Lung (tissue), 12 donors: ENCODE results near the gene ARMC2. TPM values are rescaled to one million over a fixed set of nuclear protein-coding genes. Genes with fewer than 3 reads are reported as not detected.

ENCODE experiments used
- ATAC-seq: fragments of 200-7000 bp; cut with Tn5 transposase; one replicate; pipeline ENCODE4 v1.9.1; 2020; ENCODE audit warnings: moderate number of reproducible peaks; ENCODE audit not compliant: insufficient read depth, low FRiP score
- DNase-seq, 3 donors: peaks; one replicate each; pipeline ENCODE4 v3.0.0-alpha.2; 2013 to 2017
- H3K27ac ChIP-seq, 2 donors: one replicate each; pipeline ENCODE4 v1.5.1; 2013; ENCODE audit warnings: mild to moderate bottlenecking in 2 of 2, moderate library complexity in 2 of 2, control low read depth in 1 of 2, inconsistent platforms in 1 of 2, low read depth in 1 of 2, low read length in 1 of 2
- H3K27me3 ChIP-seq, 3 donors: one replicate each; pipeline ENCODE4 v1.5.1; 2013; ENCODE audit warnings: low read length in 2 of 3; ENCODE audit not compliant: control insufficient read depth in 3 of 3, insufficient read depth in 3 of 3
- H3K36me3 ChIP-seq, 4 donors: one replicate each; pipeline ENCODE4 v1.5.1; 2013; ENCODE audit warnings: low read length in 4 of 4, mild to moderate bottlenecking in 1 of 4, moderate library complexity in 1 of 4; ENCODE audit not compliant: control insufficient read depth in 4 of 4, insufficient read depth in 4 of 4
- H3K4me1 ChIP-seq, 5 donors: one replicate each; pipeline ENCODE4 v1.5.1; 2013; ENCODE audit warnings: low read length in 5 of 5, mild to moderate bottlenecking in 2 of 5, moderate library complexity in 1 of 5; ENCODE audit not compliant: control insufficient read depth in 5 of 5, insufficient read depth in 5 of 5
- H3K4me3 ChIP-seq: one replicate; pipeline ENCODE4 v1.5.1; 2013; ENCODE audit warnings: mild to moderate bottlenecking, control low read depth, moderate library complexity
- H3K9ac ChIP-seq, 2 donors: one replicate each; pipeline ENCODE4 v1.5.1; 2013; ENCODE audit warnings: low read length in 2 of 2, control low read depth in 1 of 2; ENCODE audit not compliant: insufficient read depth in 1 of 2
- H3K9me3 ChIP-seq, 4 donors: one replicate each; pipeline ENCODE4 v1.5.1; 2013; ENCODE audit warnings: low read length in 3 of 4, mild to moderate bottlenecking in 1 of 4, moderate library complexity in 1 of 4; ENCODE audit not compliant: control insufficient read depth in 4 of 4, insufficient read depth in 3 of 4
- WGBS, 2 donors: extraction: QIAGEN DNeasy Blood & Tissue Kit; methylation state at CpG; one replicate each; pipeline ENCODE4 v1.1.7; 2013; 5-methylcytosine and 5-hydroxymethylcytosine counted together
- polyA plus RNA-seq, 2 donors: library from polyadenylated mRNA; stranded (reverse); fragments of 200-250 nt; gene quantifications; one replicate each; pipeline ENCODE4 v1.2.1, GENCODE V29; 2013
- total RNA-seq, 2 donors: library from RNA; depleted of rRNA in 1 of 2; stranded (reverse); fragments of >200 nt in 1 of 2; gene quantifications; one replicate each; pipeline ENCODE4 v1.2.1, GENCODE V29; 2014 to 2021
- TF ChIP-seq, protein P1 (sequence below): IDR thresholded peaks from 2 replicates; pipeline ENCODE4 v1.5.1; 2012; ENCODE audit warnings: mild to moderate bottlenecking; ENCODE audit errors: control extremely low read depth, extremely low read depth
- donor health status: control.
- donor health status: control.
- donor health status: Bipolar disorder and iron deficiency.
- donor health status: healthy.
- donor health status: DM: yes; HTN: yes; CAD: no.

ARMC2 gene
- total and polyA plus RNA-seq, 4 donors, result 2.9 to 16.5 (median 7.4) TPM

DNA sequence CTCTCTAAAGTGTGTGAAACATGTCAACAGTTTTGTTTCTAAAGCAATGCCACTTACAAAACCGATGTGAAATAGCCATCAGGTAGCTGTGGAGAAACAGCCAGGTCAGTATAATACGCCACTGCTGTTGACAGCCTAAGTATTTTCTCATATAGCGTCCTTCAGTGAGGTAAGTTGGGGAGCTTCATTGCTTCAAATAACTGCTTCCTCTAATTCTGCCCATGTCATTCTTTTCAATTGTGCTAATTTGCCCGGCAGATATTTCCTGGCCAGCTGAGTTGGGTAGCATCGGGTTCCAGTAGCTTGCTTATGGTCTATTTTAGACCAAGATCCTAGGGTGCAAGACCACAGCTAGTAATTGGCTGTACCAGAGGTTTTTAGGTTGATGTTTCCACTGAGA, 2.1 kb upstream of the ARMC2 start:
- Histone ChIP-seq H3K4me3 (no peak overlapping the region), H3K4me1 (peaks cover 0 to 25% (median 7%) of the 10 kb centered on the region in 5 donors), H3K9ac (no peak overlapping the region), H3K27me3 (no peaks in the 10 kb centered on the region), H3K27ac (no peak overlapping the region), H3K9me3 (no peaks in the 10 kb centered on the region), H3K36me3 (no peaks in the 10 kb centered on the region)
- TF ChIP-seq, protein P1, sequence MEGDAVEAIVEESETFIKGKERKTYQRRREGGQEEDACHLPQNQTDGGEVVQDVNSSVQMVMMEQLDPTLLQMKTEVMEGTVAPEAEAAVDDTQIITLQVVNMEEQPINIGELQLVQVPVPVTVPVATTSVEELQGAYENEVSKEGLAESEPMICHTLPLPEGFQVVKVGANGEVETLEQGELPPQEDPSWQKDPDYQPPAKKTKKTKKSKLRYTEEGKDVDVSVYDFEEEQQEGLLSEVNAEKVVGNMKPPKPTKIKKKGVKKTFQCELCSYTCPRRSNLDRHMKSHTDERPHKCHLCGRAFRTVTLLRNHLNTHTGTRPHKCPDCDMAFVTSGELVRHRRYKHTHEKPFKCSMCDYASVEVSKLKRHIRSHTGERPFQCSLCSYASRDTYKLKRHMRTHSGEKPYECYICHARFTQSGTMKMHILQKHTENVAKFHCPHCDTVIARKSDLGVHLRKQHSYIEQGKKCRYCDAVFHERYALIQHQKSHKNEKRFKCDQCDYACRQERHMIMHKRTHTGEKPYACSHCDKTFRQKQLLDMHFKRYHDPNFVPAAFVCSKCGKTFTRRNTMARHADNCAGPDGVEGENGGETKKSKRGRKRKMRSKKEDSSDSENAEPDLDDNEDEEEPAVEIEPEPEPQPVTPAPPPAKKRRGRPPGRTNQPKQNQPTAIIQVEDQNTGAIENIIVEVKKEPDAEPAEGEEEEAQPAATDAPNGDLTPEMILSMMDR, result no peak
- ATAC-seq (no peak), DNase-seq (no peak)
- WGBS, 2 donors, result 32 to 64% methylated on average over 5 of the region's 5 CpGs

DNA sequence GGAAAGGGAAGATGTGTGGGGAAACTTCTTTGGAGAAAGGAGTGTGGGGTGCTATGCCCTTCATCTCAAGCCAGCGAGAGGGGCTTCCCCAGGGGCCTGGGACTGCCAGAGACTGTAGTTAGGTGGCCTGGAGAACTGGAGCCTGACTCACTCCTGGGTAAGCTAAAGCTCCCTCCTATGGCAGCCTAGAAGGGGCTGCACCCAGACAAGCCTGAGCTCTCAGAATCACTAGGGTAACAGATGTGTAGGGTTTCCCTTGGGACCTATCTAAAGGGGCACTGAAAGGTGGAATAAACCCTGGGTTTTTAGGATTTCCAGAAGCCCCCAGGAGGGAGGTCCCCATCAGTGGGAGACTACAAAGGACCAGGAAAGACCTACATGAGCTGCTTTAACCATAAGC, 1.6 kb upstream of the ARMC2 start:
- no peaks in the 10 kb centered on the region for H3K36me3 ChIP-seq
- H3K9ac ChIP-seq, result no peak overlapping the region
- H3K27ac ChIP-seq, result no peak overlapping the region
- H3K4me1 ChIP-seq, result peaks cover 0 to 25% (median 7%) of the 10 kb centered on the region in 5 donors
- no peaks in the 10 kb centered on the region for H3K27me3 ChIP-seq
- WGBS, 2 donors, result 94 to 100% methylated on average over 1 of the region's 1 CpG
- TF ChIP-seq, protein P1, result no peak
- DNase-seq (no peak), ATAC-seq (no peak)
- no peaks in the 10 kb centered on the region for H3K9me3 ChIP-seq
- H3K4me3 ChIP-seq, result no peak overlapping the region

DNA sequence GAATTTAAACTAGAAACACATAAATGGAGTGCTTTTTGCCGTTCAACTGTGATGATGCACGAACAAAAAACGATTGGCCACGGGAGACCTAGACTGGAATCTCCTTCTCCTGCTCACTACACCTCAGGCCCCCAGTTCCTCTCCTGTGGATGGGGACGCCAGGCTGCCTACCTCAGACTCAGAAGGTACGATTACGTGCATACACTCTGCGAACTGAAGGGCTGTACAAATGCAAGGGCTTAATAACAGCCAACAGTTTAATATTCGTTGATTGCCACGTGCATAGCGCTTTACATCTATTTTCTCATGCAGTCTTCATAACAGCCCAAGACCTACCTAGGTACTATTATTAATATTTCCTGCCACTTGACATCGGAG, 495 bp upstream of the ARMC2 start:
- TF ChIP-seq, protein P1, result no peak
- H3K27me3 ChIP-seq, result no peaks in the 10 kb centered on the region
- no peaks in the 10 kb centered on the region for H3K9me3 ChIP-seq
- DNase-seq (peak in 2 of 3 donors; percentile 28 to 37), ATAC-seq (peak; percentile 6)
- H3K9ac ChIP-seq, result peak overlapping the region; percentile 14 to 24
- H3K4me1 ChIP-seq, result peaks cover 0 to 25% (median 7%) of the 10 kb centered on the region in 5 donors
- WGBS, 2 donors, result 33 to 35% methylated on average over 12 of the region's 12 CpGs
- H3K36me3 ChIP-seq, result no peaks in the 10 kb centered on the region
- peak overlapping the region; percentile 78 to 85 for H3K27ac ChIP-seq
- peak overlapping the region; percentile 70 for H3K4me3 ChIP-seq
